Measurements from ENCODE around the gene DHX40. TPM values are rescaled to one million over a fixed set of nuclear protein-coding genes. Genes with fewer than 3 reads are reported as not detected.

Gene DHX40
- total RNA-seq, 1 donor from 2014 or later: 18.2 TPM

DNA sequence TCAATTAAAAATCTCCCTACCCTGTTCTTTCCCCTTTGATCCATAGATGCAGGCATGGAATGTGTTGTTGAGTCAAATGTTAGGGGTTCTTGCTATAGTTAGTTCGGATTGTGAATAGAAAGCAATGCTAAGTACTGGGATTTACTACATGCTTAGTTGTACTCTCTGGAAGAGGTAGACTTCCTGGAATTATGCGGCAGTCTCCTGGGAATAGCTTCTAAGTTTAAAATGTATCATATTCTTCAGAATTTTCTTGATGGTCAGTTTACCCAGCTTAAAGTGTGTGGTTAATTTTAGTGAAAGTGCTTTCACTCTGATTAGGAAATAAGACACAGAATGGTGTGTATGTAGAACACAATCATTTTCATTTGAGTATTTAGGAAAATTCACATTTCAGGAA lies 57.7 kb downstream of the DHX40 start:
- intact Hi-C loops (cut with DNase I): no loop called here
- no peak for DNase-seq (ENCODE audit: low spot score)

DNA sequence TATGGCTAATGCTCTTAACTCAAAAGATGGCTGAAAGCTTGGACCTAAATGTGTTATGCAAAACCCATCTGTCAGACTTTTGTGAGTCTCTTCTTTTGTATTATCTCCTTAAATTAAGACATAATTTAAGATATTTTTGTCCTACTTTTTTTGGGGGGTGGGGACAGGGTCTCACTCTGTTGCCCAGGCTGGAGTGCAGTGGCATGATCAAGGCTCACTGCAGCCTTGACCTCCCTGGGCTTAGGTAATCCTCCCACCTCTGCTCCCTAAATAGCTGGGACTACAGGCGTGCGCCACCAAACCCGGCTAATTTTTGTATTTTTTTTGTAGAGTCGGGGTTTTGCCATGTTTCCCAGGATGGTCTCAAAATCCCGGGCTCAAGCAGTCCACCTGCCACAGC lies 61.3 kb downstream of the DHX40 start:
- no peak for DNase-seq (ENCODE audit: low spot score)
- intact Hi-C loops (cut with DNase I): no loop called here

GRCh38 chr17:59627274-59627673 lies 61.9 kb downstream of the DHX40 start:
- intact Hi-C loops (cut with DNase I): no loop called here
- DNase-seq (ENCODE audit: low spot score): no peak

DNA sequence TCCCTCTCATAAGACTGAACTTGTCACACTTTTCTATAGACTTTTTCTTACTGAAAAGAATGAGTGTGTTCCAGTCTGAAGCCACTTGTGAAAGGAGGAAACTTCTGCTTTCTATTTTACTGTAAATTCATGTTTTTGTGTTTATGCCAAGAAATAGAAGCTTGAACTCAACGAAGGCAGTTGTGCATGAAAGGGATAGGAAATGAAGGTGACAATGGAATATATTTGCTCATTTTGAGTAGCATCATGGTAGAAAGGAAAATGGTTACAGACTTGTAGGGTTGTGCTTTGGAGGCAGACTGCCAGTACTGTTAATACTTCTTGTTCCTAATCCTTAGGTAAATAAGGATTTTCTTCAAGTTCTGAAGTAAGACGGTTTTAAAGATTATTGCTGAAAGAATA lies 62.4 kb downstream of the DHX40 start:
- intact Hi-C loops (cut with DNase I): no loop called here
- no peak for DNase-seq (ENCODE audit: low spot score)

GRCh38 chr17:59629174-59629573 lies 63.8 kb downstream of the DHX40 start:
- intact Hi-C loops (cut with DNase I): no loop called here
- no peak for DNase-seq (ENCODE audit: low spot score)

DNA sequence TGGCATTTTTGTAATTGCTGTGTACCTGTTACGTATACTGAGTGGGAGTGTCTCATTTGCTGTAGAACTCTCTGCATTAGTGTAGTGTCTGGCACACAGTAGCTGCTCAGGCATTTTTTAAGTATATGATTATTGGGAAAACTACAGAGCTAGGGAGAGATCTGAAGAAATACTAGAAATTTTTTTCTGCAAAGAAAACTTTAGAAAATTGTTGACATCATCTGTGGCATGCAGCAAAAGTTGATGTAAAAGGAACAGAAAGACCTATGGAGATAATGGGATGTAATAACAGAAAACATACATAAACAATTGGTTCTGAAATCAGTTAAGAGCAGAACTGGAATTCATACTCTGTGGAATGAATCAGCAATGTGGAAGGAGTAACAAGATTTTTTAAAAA lies 65.9 kb downstream of the DHX40 start:
- no peak for DNase-seq (ENCODE audit: low spot score)
- intact Hi-C loops (cut with DNase I): no loop called here

DNA sequence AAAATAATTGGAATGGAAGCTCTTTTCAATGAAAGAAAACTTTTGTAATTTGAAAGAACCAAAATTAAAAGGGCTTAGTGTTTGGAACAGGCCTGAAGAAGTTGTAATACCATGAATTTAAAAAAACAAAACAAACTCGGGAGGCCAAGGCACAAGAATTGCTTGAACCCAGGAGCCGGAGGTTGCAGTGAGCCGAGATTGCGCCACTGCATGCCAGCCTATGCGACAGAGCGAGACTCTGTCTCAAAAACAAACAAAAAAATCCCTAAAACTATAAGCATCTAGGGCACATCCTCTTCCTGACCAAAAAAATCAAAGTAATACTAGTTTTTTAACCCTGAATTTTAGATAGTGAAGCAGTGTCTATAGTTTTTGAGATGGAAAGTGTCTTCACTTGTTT lies 67.0 kb downstream of the DHX40 start:
- DNase-seq (ENCODE audit: low spot score): no peak
- intact Hi-C loops (cut with DNase I): no loop called here

- intact Hi-C loops (cut with DNase I): no loop called here
- DNase-seq (ENCODE audit: low spot score): no peak
These were observed 68.4 kb downstream of the DHX40 start for GRCh38 chr17:59633658-59634359.

GRCh38 chr17:59634632-59635541 lies 69.5 kb downstream of the DHX40 start:
- DNase-seq (ENCODE audit: low spot score): no peak
- intact Hi-C loops (cut with DNase I): no loop called here

GRCh38 chr17:59637611-59638310 lies 72.4 kb downstream of the DHX40 start:
- DNase-seq (ENCODE audit: low spot score): no peak
- intact Hi-C loops (cut with DNase I): no loop called here

DNA sequence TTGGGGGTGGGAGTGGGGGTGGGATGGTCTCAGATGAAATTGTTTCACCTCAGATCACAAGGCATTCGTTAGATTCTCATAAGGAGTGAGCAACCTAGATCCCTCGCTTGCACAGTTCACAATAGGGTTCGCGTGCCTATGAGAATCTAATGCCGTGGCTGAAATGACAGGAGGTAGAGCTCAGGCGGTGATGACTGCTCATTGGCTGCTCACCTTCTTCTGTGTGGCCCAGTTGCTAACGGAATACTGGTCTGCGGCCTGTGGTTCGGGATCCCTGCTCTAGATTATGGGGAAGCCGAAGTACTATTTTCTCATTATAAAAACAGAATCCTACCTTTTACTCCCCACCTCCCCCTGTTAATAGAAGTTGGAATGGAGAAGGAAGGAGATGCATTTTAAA lies 73.1 kb downstream of the DHX40 start:
- intact Hi-C loops (cut with DNase I): no loop called here
- no peak for DNase-seq (ENCODE audit: low spot score)

GRCh38 chr17:59641799-59642484 lies 76.5 kb downstream of the DHX40 start:
- no peak for DNase-seq (ENCODE audit: low spot score)
- intact Hi-C loops (cut with DNase I): no loop called here

DNA sequence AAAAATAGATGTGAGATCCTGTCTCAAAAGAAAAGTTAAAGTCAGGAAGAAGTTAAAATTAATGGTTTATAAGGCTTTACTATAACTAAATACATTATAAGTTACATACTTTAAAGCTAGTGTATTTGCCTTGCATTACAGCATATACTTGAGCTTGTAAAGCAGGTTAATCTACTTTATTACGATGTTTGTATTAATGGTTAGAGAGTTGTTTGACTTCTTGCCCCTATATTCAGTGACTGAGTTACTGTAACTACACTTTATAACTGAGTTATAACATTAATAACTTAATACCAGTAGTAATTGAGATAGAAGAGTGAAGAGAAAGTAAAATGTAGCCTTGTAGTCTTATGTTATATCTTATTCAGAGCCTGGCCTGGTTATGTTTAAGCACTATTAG lies 77.2 kb downstream of the DHX40 start:
- no peak for DNase-seq (ENCODE audit: low spot score)
- intact Hi-C loops (cut with DNase I): no loop called here

DNA sequence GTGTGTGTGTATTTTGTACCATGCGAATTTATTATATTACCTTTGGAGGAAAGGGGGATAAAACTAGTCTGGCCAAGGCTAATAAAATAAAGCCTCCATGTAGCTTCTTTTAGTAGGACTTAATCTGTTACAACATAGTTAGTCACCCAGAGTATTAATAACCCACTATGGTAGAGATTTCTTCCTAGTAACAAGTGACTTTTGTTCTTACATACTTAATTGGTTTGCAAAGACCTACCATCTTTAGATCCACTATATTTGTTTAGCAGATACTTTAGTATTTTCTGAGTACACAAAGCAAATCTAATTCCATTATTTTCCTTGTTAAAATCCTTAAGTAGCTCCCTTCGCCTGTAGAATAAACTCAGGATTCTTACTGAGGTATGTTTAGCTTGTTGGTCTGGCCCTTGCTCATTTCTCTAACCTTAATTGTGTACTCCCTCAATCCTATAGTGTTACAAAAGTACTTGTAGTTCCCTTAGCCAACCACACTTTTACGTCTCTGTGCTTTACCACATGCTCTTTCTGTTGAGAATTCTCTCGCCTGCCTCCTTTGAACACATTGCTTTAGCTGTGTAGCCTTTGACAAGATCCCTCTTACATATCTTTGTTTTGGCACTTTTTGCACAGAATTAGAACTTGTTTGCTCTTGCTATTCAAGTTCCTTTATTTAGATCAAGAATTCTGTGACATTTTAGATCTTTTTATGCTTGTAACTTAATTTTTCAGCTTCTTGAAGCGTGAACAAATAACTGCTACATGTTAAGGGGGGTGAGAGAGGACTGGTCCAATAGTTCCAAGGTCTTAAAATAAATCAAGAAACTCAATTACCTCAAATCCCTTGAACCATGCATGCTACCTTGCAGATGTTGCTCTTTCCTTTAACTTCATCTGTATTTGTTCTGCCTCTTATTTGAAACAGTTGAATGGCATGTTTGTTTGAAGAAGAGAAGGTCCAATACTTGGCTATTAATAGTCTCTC lies 78.0 kb downstream of the DHX40 start:
- intact Hi-C loops (cut with DNase I): no loop called here
- DNase-seq (ENCODE audit: low spot score): no peak

DNA sequence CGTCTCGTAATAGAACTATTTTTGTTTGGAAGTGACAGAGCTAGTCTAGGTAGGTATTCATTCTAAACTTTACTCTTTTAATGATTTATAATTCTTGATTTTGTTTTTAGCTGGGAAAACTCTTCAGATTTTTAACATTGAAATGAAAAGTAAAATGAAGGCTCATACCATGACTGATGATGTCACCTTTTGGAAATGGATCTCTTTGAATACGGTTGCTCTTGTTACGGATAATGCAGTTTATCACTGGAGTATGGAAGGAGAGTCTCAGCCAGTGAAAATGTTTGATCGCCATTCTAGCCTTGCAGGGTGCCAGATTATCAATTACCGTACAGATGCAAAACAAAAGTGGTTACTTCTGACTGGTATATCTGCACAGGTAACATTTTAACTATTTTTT lies 81.9 kb downstream of the DHX40 start:
- intact Hi-C loops (cut with DNase I): no loop called here
- DNase-seq (ENCODE audit: low spot score): no peak

- intact Hi-C loops (cut with DNase I): no loop called here
- no peak for DNase-seq (ENCODE audit: low spot score)
These were observed 84.5 kb downstream of the DHX40 start for GRCh38 chr17:59649886-59650285.

- intact Hi-C loops (cut with DNase I): no loop called here
These were observed 85.2 kb downstream of the DHX40 start for GRCh38 chr17:59650642-59651041.

DNA sequence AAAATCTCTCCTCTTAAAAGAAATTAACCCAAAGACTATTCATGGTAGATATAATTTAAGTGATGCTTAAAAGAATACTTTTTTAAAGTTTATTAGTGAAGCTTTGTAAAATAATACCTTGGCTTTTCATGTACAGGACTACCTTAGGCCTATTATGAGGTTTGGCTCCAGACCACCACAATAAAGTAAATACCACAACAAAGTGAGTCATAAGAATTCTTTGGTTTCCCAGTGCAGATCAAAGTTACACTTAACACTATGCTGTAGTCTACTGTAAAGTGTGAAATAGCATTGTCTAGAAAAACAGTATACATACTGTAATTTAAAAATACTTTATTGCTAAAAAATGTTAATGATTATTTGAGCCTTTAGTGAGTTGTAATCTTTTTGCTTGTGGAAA lies 85.9 kb downstream of the DHX40 start:
- intact Hi-C loops (cut with DNase I): no loop called here
- DNase-seq (ENCODE audit: low spot score): no peak

More at GRCh38 chr17:59650642-59651041, 85.2 kb downstream of the DHX40 start:
- no peak for DNase-seq (ENCODE audit: low spot score)

GRCh38 chr17:59652119-59652518 lies 86.7 kb downstream of the DHX40 start:
- intact Hi-C loops (cut with DNase I): no loop called here
- DNase-seq (ENCODE audit: low spot score): no peak

Measured in cardiac septum (tissue), 1 donor.